Activated T-cell treated with anti-CD3 and anti-CD28 coated beads, Interleukin-2, amount 50 U/mL, for 72 hours (primary cell): Measurements from ENCODE around the gene RAB6D. TPM values are rescaled to one million over a fixed set of nuclear protein-coding genes. Genes with fewer than 3 reads are reported as not detected.
A peak's percentile ranks its signal among the peaks of the same experiment; 100 is the strongest.
"Not testable (repeated sequence)": the region's sequence is repeated elsewhere in the genome, so short reads cannot be mapped to it uniquely, and the experiment has no call there.

Experiments used
- ATAC-seq, 2 donors: fragments of 150-1000 bp; cut with Tn5 transposase; replicated peaks in 1 of 2; 2 replicates each; pipeline ENCODE4 v1.10.0; 2021; ENCODE audit warnings: moderate library complexity in 2 of 2, mild to moderate bottlenecking in 1 of 2
- DNase-seq, 2 donors: peaks; one replicate each; pipeline ENCODE4 v3.0.0; 2021 to 2022; ENCODE audit warnings: mixed read lengths in 1 of 2
- H3K27ac Mint-ChIP-seq: one replicate; pipeline ENCODE4 v1.8.0; 2022; ENCODE audit warnings: mild to moderate bottlenecking, moderate library complexity, mixed read lengths
- H3K27me3 Mint-ChIP-seq: one replicate; pipeline ENCODE4 v1.8.0; 2022; ENCODE audit warnings: low read depth, mixed read lengths
- H3K36me3 Mint-ChIP-seq, 2 donors: one replicate each; pipeline ENCODE4 v1.8.0; 2022; ENCODE audit warnings: mixed read lengths in 2 of 2, mild to moderate bottlenecking in 1 of 2; ENCODE audit not compliant: insufficient read depth in 2 of 2
- H3K4me1 Mint-ChIP-seq: one replicate; pipeline ENCODE4 v1.8.0; 2022; ENCODE audit warnings: low read depth, mixed read lengths
- H3K4me3 Mint-ChIP-seq, 2 donors: one replicate each; pipeline ENCODE4 v1.8.0; 2022; ENCODE audit warnings: mild to moderate bottlenecking in 2 of 2, mixed read lengths in 2 of 2, moderate library complexity in 2 of 2
- H3K9me3 Mint-ChIP-seq, 2 donors: one replicate each; pipeline ENCODE4 v1.8.0; 2022; ENCODE audit warnings: mixed read lengths in 2 of 2
- total RNA-seq, 2 donors: library from RNA; stranded (reverse); gene quantifications; one replicate each; pipeline ENCODE4 v1.2.3, GENCODE V29; 2022

RAB6D gene
- total RNA-seq = under 1 TPM in 1 of 2 donors, not detected in 1; 0.09 TPM

DNA sequence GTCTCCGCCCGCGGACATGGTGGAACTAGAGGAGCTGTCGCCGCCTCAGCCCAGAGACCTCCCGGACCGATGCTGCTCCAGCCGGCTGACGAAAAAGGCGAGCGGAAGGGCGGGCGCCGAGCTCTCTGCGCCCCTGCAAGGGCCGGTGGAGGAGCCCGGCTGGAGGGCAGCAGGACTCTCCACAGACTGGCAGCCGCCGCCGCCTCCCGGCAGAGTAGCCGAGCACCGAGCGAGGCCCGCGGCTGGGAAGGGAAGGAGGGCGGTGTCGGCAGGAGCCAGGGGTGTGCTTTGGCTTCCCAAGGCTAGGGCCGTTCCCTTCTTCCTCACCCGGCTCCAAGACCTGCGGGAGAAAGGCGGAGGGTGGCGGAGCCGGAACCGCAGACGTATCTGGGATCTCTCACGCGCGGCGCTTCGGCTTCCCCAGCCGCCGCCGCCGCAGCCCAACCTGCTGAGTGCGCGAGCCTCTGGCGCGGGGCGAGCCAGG lies at the start of gene RAB6D:
TSS of gene RAB6D (minus strand) at position 466 of the 484 bp plus-strand sequence. CDS start at position 18, 448 bp downstream.
- peak; percentile 45 to 47 for ATAC-seq
- H3K27me3 Mint-ChIP-seq = peaks cover 61% of the 10 kb centered on the region
- H3K9me3 Mint-ChIP-seq, H3K36me3 Mint-ChIP-seq, H3K27ac Mint-ChIP-seq: not testable (repeated sequence)
- H3K4me1 Mint-ChIP-seq = peaks cover 14% of the 10 kb centered on the region
- peak in 1 of 2 donors; percentile 2 for DNase-seq
- H3K4me3 Mint-ChIP-seq = peak within 1 kb of the TSS; percentile 60 to 73

DNA sequence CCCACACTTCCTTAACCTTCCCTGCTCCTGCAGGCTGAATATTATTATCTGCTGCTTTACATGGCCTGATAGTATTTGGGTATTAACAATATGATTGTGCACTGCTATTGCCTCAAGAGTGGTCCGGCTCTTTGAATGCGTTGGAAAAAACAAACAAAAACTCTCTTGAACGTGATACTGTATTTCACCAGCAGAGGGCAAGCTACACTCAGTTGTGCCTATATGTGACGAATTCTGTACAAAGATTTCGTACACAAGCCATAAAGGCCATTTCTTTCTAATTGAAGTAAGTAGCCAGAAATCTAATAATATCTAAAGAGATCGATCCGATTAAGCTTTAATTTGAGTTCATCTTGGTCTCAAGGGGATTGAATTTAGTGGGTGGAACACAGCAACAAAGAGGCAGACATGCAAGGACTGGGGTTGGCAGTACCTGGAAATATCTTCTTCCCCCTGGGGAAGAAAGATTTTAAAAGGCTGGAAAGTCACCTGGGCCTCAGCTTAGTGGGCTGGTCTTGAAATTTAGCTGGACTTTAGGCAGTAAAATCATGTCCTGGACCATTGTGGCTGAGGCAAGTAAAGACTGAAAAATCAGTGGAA lies 49.3 kb upstream of the RAB6D start:
- peak; percentile 25 to 26 for DNase-seq
- no peaks in the 10 kb centered on the region for H3K9me3 Mint-ChIP-seq
- H3K27me3 Mint-ChIP-seq = peaks cover 52% of the 10 kb centered on the region
- H3K4me1 Mint-ChIP-seq = peaks cover 6% of the 10 kb centered on the region
- ATAC-seq = peak; percentile 43 to 64
- H3K36me3 Mint-ChIP-seq = no peaks in the 10 kb centered on the region
- H3K4me3 Mint-ChIP-seq = no peak overlapping the region
- H3K27ac Mint-ChIP-seq = no peak overlapping the region

DNA sequence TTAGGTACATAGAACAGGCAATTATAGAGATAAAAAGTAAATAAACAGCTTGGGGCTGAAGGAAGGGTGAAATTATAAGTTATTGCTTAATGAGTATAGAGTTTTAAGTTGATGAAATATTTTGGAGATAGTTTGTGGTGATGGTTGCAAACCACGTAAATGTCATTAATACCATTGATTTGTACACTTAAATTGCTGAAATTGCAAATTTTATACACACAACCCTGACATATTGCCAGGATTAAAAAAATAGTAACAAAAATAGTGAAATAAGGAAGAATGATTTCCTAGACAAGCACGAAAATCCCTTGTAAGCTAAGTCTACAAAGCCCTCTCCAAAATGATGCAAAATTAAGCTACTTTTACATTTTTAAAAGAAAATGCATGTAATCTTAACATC lies 46.2 kb upstream of the RAB6D start:
- Mint-ChIP-seq H3K4me3 (no peak overlapping the region), H3K4me1 (peaks cover 6% of the 10 kb centered on the region), H3K36me3 (no peaks in the 10 kb centered on the region), H3K27ac (no peak overlapping the region), H3K27me3 (peaks cover 31% of the 10 kb centered on the region), H3K9me3 (no peaks in the 10 kb centered on the region)
- DNase-seq (no peak), ATAC-seq (no peak)

DNA sequence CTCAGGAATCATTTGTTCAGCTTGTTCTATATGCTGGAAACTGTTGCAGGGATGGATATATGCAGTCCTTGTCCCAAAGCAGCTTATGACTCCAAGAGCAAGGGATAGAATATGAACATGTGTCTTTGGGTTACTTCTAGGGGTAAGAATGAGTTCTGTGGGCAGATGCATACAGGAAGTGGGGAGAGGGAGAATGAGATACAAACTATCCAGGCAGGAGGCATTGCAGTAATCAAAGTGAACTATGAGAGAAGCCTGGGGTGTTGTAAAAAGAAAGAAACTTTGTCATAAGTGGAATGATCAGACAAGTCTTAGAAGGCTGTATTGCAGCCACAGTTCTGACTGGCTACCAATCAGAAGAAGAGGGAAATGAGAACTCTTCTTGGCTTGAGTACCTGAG lies 44.8 kb upstream of the RAB6D start:
- ATAC-seq (peak in 1 of 2 donors; percentile 43), DNase-seq (no peak)
- Mint-ChIP-seq H3K27ac (no peak overlapping the region), H3K36me3 (no peaks in the 10 kb centered on the region), H3K27me3 (peaks cover 31% of the 10 kb centered on the region), H3K9me3 (no peaks in the 10 kb centered on the region), H3K4me1 (peaks cover 6% of the 10 kb centered on the region), H3K4me3 (no peak overlapping the region)

DNA sequence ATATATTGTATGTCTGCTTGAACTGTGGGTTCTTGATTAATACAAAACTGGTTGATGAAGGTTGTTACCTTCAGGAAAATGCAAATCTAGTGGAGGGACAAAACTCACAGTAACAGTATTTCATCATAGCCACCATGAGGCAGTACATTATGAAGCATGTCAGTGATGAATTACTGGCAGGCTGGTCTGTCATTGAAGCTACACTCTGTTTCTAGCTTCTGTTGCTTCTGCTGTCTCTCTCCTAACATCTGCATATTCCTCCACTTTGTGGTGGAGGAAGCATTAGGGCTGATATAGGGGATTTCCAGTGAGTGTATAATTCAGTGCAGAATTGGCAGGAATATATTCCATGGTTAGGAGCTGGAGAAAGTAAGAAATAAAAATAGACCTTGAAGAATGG lies 44.2 kb upstream of the RAB6D start:
- H3K36me3 Mint-ChIP-seq = no peaks in the 10 kb centered on the region
- H3K4me1 Mint-ChIP-seq = peaks cover 4% of the 10 kb centered on the region
- no peak overlapping the region for H3K4me3 Mint-ChIP-seq
- peak overlapping the region; percentile 12 for H3K27ac Mint-ChIP-seq
- H3K27me3 Mint-ChIP-seq = peaks cover 28% of the 10 kb centered on the region
- no peaks in the 10 kb centered on the region for H3K9me3 Mint-ChIP-seq
- DNase-seq = no peak
- no peak for ATAC-seq

DNA sequence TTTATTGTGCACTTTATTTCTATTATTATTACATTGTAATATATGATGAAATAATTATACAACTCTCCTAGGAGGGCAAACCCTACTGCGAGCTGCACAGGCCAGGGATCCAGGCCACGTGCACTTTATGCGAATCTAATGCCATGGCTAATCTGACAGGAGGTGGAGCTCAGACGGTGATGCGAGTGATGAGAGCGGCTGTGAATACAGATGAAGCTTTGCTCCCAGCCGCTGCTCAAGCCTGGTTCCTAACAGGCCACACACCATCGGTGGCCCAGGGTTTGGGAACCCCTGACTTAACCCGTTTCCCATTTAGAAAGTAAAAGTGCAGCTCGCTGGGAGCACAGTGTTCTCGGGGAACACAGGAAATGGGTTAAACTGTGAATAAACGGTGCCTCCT lies 40.8 kb upstream of the RAB6D start:
- no peaks in the 10 kb centered on the region for H3K4me1 Mint-ChIP-seq
- no peaks in the 10 kb centered on the region for H3K9me3 Mint-ChIP-seq
- no peaks in the 10 kb centered on the region for H3K36me3 Mint-ChIP-seq
- peaks cover 19% of the 10 kb centered on the region for H3K27me3 Mint-ChIP-seq
- DNase-seq (no peak), ATAC-seq (no peak)
- H3K4me3 Mint-ChIP-seq = no peak overlapping the region
- H3K27ac Mint-ChIP-seq = no peak overlapping the region

DNA sequence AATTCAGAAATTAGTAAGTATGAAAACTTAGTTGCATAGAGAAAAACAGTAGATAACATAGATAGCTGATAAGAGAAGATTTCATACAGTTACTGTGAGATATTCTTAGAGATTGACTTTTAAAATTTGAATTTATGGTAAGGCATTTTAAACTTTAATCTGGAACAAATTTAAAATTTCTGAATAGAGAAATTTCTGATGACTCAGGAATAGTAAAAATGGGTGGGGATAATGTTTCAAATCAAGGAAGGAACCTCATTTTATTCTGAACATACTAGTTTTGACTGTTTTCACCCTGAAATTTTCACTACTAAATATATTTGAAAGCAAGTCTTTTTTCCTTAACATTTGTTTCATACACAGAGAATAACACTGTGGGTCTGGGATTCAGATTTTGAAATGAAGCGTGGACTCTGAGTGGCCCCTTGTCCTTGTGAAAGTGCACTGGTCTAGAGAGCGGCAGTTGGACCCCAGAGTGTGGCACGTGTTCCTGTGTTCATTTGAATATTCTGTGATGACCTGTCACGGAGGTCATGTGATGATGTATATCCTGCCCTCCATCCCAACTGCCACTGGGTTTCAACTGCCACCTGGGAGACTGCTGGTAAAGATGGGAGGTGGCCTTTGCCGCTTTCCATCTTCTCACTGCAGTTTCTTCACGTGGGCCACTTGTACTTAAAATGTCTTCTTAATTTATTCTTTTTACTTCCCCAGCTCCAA lies 38.5 kb upstream of the RAB6D start:
- Mint-ChIP-seq H3K27me3 (peaks cover 6% of the 10 kb centered on the region), H3K9me3 (no peaks in the 10 kb centered on the region), H3K27ac (no peak overlapping the region), H3K4me1 (no peaks in the 10 kb centered on the region), H3K36me3 (no peaks in the 10 kb centered on the region), H3K4me3 (no peak overlapping the region)
- DNase-seq (no peak), ATAC-seq (no peak)

DNA sequence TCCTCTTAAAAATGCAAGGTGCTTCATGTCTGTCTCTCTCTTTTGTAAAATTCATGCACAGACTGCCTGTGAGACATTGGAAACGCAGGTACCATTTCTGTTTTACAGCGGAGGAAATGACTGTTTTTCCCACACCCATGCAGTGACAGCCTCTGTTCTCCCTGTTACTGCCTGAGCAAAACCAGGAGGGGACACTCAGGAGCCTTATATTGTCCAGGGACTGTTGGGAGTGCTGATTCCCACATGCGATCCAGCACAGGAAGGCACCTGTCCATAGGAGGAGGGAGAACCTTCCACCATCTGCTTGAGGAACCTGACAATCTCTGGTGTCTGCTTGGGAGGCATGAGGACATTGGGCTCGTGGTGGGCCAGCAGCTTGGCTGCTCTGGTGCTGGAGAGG lies 36.9 kb upstream of the RAB6D start:
- H3K4me3 Mint-ChIP-seq = no peak overlapping the region
- peaks cover 6% of the 10 kb centered on the region for H3K27me3 Mint-ChIP-seq
- H3K9me3 Mint-ChIP-seq = no peaks in the 10 kb centered on the region
- H3K36me3 Mint-ChIP-seq = no peaks in the 10 kb centered on the region
- ATAC-seq (no peak), DNase-seq (no peak)
- no peaks in the 10 kb centered on the region for H3K4me1 Mint-ChIP-seq
- H3K27ac Mint-ChIP-seq = no peak overlapping the region

DNA sequence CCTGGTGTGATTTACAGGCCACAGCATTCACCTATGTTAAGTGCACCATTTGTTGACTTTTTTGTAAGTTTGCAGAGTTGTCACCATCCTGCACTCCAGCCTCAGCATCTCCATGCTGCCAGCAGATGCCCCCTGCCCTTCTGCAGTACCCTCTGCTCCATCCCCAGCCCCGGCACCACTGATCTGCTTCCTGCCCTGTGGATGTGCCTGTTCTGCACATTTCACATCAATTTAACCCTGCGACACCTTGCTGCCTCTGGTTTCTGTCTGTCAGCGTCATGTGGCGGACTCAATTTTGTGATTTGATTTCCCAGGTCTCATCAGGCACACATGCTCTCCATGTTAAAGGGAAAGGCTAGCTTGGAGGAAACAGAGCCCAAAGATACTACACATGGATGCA lies 36.5 kb upstream of the RAB6D start:
- not testable (repeated sequence) for H3K4me1 Mint-ChIP-seq, H3K9me3 Mint-ChIP-seq, H3K4me3 Mint-ChIP-seq, DNase-seq, H3K36me3 Mint-ChIP-seq, ATAC-seq, H3K27ac Mint-ChIP-seq, H3K27me3 Mint-ChIP-seq

DNA sequence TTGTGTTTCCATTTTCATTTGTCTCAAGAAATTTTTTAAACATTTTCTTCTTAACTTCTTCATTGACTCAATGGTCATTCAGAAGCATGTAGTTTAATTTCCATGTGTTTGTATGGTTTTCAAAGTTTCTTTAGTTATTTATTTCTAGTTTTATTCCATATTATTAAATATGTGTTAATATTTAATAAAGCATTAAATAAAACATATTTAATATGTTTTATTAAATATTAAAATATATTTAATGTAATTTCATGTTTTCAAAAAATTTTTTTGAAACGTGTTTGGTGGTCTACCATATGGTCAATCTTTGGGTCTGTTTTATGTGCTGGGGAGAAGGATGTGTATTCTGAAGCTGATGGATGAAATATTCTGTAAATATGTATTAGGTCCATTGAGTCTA lies 32.2 kb upstream of the RAB6D start:
- not testable (repeated sequence) for H3K4me3 Mint-ChIP-seq, DNase-seq, ATAC-seq, H3K4me1 Mint-ChIP-seq, H3K27ac Mint-ChIP-seq, H3K36me3 Mint-ChIP-seq, H3K27me3 Mint-ChIP-seq, H3K9me3 Mint-ChIP-seq

DNA sequence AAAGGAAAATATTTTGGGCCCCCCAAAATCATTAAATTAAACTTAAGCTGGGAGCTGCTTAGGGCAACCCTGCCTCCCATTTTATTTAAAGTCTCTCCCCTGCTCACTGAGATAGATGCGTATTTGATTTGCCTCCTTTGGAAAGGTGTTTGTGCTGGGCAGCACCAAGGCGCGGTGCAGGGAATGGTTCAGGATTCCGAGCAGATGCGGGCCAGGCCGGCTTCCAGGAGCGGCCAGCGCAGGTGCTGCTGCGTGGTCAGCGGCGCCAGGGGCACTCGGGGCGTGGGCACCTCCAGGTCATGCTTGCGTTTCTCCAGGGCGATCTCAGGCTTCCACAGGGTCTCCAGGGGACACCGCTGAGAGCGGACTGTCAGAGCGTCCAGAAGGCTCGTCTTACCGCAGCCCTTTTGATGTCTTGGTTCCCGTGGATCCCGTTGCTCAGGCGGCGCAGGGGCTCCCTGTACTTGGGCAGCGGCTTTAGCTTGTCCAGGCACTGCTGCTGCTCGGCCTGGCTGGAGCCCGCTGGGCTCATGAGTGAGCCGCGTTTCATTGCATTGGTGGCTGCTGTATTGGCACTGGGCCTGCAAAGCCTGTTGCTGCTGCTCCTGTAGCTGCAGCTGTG lies 31.2 kb upstream of the RAB6D start:
- H3K36me3 Mint-ChIP-seq, H3K9me3 Mint-ChIP-seq, ATAC-seq, DNase-seq, H3K27me3 Mint-ChIP-seq, H3K4me1 Mint-ChIP-seq, H3K27ac Mint-ChIP-seq, H3K4me3 Mint-ChIP-seq: not testable (repeated sequence)

DNA sequence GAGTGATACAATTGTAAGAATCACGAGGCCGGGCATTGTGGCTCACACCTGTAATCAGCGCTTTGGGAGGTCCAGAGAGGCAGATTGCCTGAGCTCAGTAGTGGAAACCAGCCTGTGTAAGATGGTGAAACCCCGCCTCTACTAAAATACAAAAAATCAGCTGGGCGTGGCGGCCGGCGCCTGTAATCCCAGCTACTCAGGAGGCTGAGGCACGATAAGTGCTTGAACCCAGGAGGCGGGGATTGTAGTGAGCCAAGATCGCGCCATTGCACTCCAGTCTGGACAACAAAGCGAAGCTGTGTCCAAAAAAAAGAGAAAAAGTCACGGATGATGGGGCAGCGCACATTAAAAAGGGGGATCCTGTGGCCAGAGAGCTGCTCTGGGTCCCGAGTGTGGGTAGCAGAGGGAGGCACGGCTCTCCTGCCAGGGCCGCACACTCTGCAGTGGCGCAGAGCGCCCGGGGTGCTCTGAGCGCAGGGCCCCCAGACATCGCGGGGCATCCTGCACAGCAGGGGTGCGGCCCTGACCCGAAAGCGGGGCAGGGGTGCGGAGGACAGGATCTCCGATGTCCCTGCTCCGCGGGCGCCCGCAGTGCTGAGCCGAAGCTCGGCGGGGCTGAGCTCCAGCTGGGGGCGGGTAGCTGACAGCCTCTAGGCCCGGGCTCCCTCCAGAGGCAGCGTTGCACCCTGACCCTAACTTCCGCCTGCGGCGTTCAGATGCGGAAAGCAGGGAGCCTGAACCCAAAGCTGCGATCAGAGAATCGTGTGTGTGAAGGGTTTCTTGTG lies 30.4 kb upstream of the RAB6D start:
- Mint-ChIP-seq H3K9me3 (no peaks in the 10 kb centered on the region), H3K4me1 (peaks cover 4% of the 10 kb centered on the region), H3K27me3 (no peaks in the 10 kb centered on the region), H3K27ac (no peak overlapping the region), H3K4me3 (peak overlapping the region in 1 of 2 donors; percentile 68), H3K36me3 (no peaks in the 10 kb centered on the region)
- ATAC-seq (peak; percentile 75 to 89), DNase-seq (peak; percentile 31 to 44)

DNA sequence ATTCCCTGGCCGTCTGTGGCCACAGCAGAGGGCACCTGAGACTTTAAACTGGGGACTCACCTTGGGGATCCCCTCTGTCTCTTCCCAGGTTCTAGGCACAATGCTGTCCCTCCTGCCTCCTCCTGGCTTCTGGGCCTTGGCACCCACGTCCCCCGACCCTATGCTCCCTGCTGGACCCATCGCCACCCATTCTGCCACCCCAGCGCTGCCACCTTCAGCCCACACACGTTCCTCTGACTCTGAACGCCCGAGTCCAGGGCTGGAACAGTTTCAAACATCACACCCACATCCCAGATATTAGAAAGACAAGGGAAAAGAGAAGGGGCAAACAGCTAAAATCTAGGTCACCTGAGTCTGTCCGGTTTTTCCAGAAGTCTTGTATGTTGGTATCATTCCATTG lies 28.0 kb upstream of the RAB6D start:
- not testable (repeated sequence) for H3K9me3 Mint-ChIP-seq, ATAC-seq, H3K27ac Mint-ChIP-seq, H3K36me3 Mint-ChIP-seq, DNase-seq, H3K4me1 Mint-ChIP-seq, H3K27me3 Mint-ChIP-seq, H3K4me3 Mint-ChIP-seq
